ENCODE measurements around the gene PARD6G. TPM values are rescaled to one million over a fixed set of nuclear protein-coding genes. Genes with fewer than 3 reads are reported as not detected.

PARD6G gene
- total RNA-seq, 2 donors from 2014 or later: 0.98 to 1.5 TPM

GRCh38 chr18:80193701-80194100, 53.6 kb downstream of the PARD6G start:
- Mint-ChIP-seq H3K36me3 (ENCODE audit: low read depth) (no peaks in the 10 kb centered on the region), H3K27me3 (peaks cover 48% of the 10 kb centered on the region), H3K4me1 (peaks cover 7% of the 10 kb centered on the region), H3K4me3 (no peak overlapping the region), H3K27ac (no peak overlapping the region), H3K9me3 (no peaks in the 10 kb centered on the region)
- no peak for ATAC-seq (replicated peaks)

GRCh38 chr18:80192653-80193385, 54.5 kb downstream of the PARD6G start:
- Mint-ChIP-seq H3K27me3 (peaks cover 48% of the 10 kb centered on the region), H3K4me3 (no peak overlapping the region), H3K9me3 (no peaks in the 10 kb centered on the region), H3K4me1 (peaks cover 7% of the 10 kb centered on the region), H3K27ac (no peak overlapping the region), H3K36me3 (ENCODE audit: low read depth) (no peaks in the 10 kb centered on the region)
- ATAC-seq (replicated peaks): no peak

DNA sequence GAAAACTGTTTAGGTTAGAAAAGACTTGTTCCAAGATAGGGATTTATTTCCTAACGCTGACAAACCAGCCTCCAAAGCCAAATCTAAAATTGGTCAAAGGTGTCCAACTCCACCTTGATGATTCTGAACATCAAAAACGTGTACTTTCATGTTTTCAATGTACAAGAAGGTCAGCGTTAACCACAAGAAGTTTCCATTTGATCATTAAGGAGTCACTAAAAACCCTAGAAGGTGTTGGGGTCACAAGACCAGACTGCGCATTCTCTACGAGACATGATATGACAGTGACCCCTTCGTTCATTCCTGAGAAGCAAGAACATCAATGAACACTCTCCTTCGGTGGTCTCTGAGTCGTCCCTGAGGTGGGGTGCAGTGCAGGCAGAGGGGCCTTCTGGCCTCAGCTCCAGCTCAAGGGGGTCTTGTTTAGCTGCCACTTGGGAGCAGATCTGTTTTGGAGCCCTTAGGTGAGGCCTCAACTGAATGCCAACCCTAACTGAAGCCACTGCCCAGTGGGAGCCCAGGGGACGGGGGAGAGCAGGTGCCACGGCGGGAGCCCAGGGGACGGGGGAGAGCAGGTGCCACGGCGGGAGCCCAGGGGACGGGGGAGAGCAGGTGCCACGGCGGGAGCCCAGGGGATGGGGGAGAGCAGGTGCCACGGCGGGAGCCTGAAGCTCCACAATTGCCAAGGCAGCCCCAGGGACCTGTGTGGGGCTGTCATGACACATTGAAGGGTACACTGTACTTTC, 55.2 kb downstream of the PARD6G start:
- peaks cover 43% of the 10 kb centered on the region for H3K27me3 Mint-ChIP-seq
- ATAC-seq (replicated peaks): no peak
- no peak overlapping the region for H3K4me3 Mint-ChIP-seq
- H3K36me3 Mint-ChIP-seq (ENCODE audit: low read depth): no peaks in the 10 kb centered on the region
- peaks cover 7% of the 10 kb centered on the region for H3K4me1 Mint-ChIP-seq
- no peaks in the 10 kb centered on the region for H3K9me3 Mint-ChIP-seq
- H3K27ac Mint-ChIP-seq: no peak overlapping the region

- ATAC-seq (replicated peaks): no peak
- Mint-ChIP-seq H3K27ac (no peak overlapping the region), H3K27me3 (peaks cover 40% of the 10 kb centered on the region), H3K4me1 (peaks cover 7% of the 10 kb centered on the region), H3K9me3 (no peaks in the 10 kb centered on the region), H3K36me3 (ENCODE audit: low read depth) (no peaks in the 10 kb centered on the region), H3K4me3 (no peak overlapping the region)
Observed at GRCh38 chr18:80191264-80191663, 56.0 kb downstream of the PARD6G start.

DNA sequence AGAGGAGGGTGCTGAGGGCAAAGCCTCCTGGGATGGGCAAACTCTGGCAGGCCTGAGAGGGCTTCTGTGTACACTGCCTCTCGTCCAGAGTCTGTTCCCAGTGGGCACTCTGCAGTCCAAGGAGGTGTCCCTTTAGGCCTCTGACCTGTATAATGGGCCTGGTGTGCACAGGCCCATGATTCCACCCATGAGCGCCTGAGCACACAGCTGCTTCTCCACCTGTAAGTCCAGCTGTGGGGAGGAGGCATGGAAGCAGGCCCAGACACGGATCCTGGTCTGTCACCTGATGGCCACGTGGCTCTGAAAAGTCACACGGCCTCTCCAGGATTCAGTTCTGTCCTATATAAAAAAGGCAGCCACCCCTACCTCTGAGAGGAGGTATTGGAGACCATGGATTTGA, 57.0 kb downstream of the PARD6G start:
- Mint-ChIP-seq H3K36me3 (ENCODE audit: low read depth) (no peaks in the 10 kb centered on the region), H3K27me3 (peaks cover 43% of the 10 kb centered on the region), H3K4me3 (no peak overlapping the region), H3K27ac (no peak overlapping the region), H3K4me1 (peaks cover 7% of the 10 kb centered on the region), H3K9me3 (no peaks in the 10 kb centered on the region)
- ATAC-seq (replicated peaks): no peak

DNA sequence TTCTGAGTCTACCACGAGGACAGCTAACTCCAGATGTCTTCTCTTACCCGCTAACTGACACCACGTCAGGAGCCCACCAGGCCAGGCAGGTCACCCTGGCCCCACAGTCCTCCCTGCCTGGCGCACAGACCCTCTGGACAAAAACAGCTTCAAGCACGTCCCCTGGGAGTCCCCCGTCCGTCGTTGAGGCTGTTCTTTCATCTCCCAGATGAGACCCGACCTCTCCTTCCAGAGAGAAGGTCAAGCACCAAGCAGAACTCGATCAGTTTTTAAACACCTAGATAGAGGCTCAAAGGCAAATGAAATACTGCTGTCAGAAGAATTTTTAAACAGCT, 57.8 kb downstream of the PARD6G start:
- Mint-ChIP-seq H3K4me1 (peaks cover 5% of the 10 kb centered on the region), H3K27me3 (peaks cover 35% of the 10 kb centered on the region)

DNA sequence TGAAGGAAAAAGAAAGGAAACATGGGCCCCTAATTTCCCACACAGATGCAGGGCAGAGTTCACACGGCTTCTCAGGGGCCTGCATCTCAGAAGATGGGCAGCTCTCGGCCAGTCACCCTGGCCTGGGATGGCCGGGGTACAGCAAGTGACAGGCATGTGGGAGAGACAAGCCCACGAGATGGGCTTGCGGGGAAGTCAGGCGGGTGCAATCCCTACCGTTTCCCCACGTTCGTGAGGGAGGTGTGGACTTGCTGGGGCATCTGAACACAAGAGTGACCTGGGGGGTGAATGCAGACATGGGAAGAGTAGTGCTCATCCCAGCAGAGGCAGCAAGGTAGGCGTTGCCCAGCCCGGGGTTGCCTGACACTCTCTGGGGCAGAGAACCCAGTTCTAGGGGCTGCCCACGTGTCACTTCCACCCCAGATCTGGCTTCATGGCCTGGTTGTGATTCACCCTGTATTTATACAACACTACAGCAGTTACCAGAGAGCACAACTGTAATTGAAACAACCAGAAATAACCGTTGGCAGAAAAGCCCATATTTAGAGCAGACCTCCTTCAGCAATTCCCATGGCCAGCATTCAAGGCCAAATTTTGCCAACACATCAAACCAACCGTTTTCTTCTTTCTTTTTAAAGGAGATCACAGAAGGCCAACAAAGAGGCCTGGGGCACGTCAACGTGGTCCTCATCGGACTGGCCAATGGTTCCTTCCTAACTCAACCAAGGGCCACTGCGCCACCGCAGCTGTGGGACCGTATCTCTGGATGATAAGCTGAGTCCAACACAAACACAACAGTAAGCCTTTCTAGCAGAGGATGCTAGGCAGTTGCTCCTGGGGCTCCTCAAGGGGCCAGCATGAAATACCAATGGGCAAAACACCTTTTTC, 58.4 kb downstream of the PARD6G start:
- H3K4me3 Mint-ChIP-seq: no peak overlapping the region
- no peaks in the 10 kb centered on the region for H3K4me1 Mint-ChIP-seq
- no peaks in the 10 kb centered on the region for H3K36me3 Mint-ChIP-seq (ENCODE audit: low read depth)
- no peaks in the 10 kb centered on the region for H3K9me3 Mint-ChIP-seq
- no peak for ATAC-seq (replicated peaks)
- peaks cover 30% of the 10 kb centered on the region for H3K27me3 Mint-ChIP-seq
- no peak overlapping the region for H3K27ac Mint-ChIP-seq

More for the DNA sequence above, 57.8 kb downstream of the PARD6G start:
- Mint-ChIP-seq H3K9me3 (no peaks in the 10 kb centered on the region), H3K4me3 (no peak overlapping the region), H3K36me3 (ENCODE audit: low read depth) (no peaks in the 10 kb centered on the region), H3K27ac (no peak overlapping the region)
- no peak for ATAC-seq (replicated peaks)

GRCh38 chr18:80187956-80188642, 59.2 kb downstream of the PARD6G start:
- H3K27ac Mint-ChIP-seq: no peak overlapping the region
- no peak for ATAC-seq (replicated peaks)
- no peak overlapping the region for H3K4me3 Mint-ChIP-seq
- no peaks in the 10 kb centered on the region for H3K9me3 Mint-ChIP-seq
- H3K27me3 Mint-ChIP-seq: peaks cover 27% of the 10 kb centered on the region
- no peaks in the 10 kb centered on the region for H3K4me1 Mint-ChIP-seq
- no peaks in the 10 kb centered on the region for H3K36me3 Mint-ChIP-seq (ENCODE audit: low read depth)

GRCh38 chr18:80185545-80185944, 61.8 kb downstream of the PARD6G start:
- Mint-ChIP-seq H3K4me3 (no peak overlapping the region), H3K27ac (no peak overlapping the region), H3K27me3 (peaks cover 12% of the 10 kb centered on the region), H3K9me3 (no peaks in the 10 kb centered on the region), H3K4me1 (no peaks in the 10 kb centered on the region), H3K36me3 (ENCODE audit: low read depth) (no peaks in the 10 kb centered on the region)
- ATAC-seq (replicated peaks): no peak

DNA sequence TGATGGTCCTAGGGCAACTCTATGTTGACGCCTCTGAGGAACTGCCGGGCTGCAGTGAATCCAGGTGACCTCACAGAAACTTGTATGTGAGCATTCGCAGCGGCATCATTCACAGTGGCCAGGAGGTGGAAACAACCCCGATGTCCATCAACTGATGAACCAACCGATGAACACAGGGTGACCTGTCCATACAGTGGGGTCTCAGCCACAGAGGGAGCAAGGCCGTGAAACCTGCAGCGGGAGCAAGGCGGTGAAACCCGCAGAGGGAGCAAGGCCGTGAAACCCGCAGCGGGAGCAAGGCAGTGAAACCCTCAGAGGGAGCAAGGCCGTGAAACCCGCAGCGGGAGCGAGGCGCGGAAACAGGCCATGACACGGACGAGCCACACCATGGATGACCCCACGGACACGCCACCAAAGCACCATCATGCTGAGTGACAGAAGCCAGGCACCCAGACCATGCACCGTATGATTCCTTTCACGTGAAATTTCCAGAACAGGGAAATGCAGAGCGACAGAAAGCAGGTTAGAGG, 63.0 kb downstream of the PARD6G start:
- Mint-ChIP-seq H3K4me1 (no peaks in the 10 kb centered on the region), H3K27ac (no peak overlapping the region), H3K9me3 (no peaks in the 10 kb centered on the region), H3K4me3 (no peak overlapping the region), H3K27me3 (peaks cover 11% of the 10 kb centered on the region), H3K36me3 (ENCODE audit: low read depth) (no peaks in the 10 kb centered on the region)
- no peak for ATAC-seq (replicated peaks)

DNA sequence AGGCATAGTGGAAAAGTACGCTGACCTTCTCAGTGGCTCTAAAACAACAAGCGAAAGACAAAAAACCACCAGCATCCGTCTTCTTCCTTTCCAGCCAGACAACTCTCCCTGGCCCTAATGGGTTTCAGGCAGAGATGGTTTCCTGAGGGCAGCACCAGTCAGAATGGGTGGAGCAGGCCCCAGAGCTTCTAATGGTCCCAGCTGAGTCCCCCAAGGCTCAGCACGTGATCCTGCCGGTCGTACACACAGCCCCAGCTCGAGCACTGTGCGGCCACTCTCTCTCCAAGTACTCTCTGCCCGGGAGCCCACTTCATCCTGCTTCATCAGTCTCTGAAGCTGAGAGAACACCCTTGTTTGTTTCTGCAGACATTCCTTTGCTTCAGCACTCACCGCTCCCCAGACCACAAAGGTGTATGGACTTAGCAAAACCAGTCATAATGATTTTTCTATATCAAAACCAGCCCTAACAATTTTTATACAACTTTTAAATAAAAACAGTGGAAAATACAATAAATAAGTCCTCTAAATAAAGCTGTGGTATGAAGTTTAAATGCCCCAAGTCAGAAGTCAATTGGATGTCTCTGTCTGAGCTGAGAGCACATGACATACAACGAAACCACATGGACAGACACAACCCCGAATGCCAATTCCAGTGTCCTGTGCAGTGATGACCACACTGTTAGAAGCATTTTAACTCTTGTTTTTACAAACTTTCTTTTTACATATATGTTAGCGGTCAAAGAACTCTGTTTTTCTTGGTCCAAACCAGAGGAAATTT, 63.9 kb downstream of the PARD6G start:
- Mint-ChIP-seq H3K4me3 (no peak overlapping the region), H3K27me3 (peaks cover 11% of the 10 kb centered on the region), H3K4me1 (no peaks in the 10 kb centered on the region), H3K36me3 (ENCODE audit: low read depth) (no peaks in the 10 kb centered on the region), H3K9me3 (no peaks in the 10 kb centered on the region), H3K27ac (no peak overlapping the region)
- no peak for ATAC-seq (replicated peaks)

- no peak for ATAC-seq (replicated peaks)
- Mint-ChIP-seq H3K4me3 (no peak overlapping the region), H3K9me3 (no peaks in the 10 kb centered on the region), H3K27ac (no peak overlapping the region), H3K36me3 (ENCODE audit: low read depth) (no peaks in the 10 kb centered on the region), H3K4me1 (no peaks in the 10 kb centered on the region), H3K27me3 (peaks cover 8% of the 10 kb centered on the region)
Observed at GRCh38 chr18:80182855-80183254, 64.5 kb downstream of the PARD6G start.

DNA sequence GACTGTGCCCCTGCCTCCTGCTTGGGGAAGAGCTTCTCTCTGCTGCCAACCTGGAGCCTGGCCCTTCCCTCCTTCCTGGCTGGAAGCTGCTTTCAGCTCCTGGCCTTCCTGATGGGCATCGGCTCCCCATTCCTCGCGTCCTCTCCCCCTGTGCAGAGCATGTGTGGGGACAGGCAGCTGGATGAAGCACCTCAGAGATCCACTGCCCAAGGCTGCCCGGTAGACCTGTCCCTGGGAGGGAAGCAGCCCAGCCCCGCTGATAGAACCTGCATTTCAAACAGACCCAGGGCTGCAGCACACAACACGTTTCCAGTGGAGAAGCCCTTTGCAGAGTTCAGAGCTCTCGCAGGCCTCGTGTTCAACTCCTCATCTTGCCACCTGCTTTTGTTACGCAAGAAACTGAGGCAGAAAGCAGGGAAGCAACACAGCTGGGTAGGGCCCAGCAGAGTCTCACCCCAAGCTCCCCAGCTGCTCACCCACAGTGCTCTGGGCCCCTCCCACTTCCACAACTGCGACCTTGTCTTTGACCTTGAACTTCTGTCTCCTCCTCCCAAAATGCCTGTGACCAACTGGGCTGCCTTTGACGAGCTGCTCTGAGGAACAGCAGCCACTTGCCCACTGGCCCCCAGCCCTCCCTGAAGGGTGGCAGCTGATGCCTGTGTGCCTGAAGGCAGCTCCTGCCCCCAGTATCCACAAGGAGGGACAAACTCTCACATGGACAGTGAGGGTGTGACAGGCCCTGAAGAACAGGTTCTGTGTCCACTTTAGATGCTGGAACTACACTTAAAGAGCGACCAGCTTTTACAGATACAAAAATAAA, 65.5 kb downstream of the PARD6G start:
- no peaks in the 10 kb centered on the region for H3K4me1 Mint-ChIP-seq
- no peak overlapping the region for H3K27ac Mint-ChIP-seq
- H3K9me3 Mint-ChIP-seq: no peaks in the 10 kb centered on the region
- peaks cover 14% of the 10 kb centered on the region for H3K27me3 Mint-ChIP-seq
- no peaks in the 10 kb centered on the region for H3K36me3 Mint-ChIP-seq (ENCODE audit: low read depth)
- H3K4me3 Mint-ChIP-seq: no peak overlapping the region
- ATAC-seq (replicated peaks): no peak
